Activated T-helper 1 cell treated with anti-CD3 and anti-CD28 coated beads, Interleukin-2, amount 50 U/mL, for 16 hours (primary cell): ENCODE measurements around the gene CALCR.
"Not testable (repeated sequence)": the region's sequence is repeated elsewhere in the genome, so short reads cannot be mapped to it uniquely, and the experiment has no call there.

Source experiments
- DNase-seq, 2 donors: peaks; one replicate each; pipeline ENCODE4 v3.0.0-alpha.2; 2020; ENCODE audit warnings: low read depth in 1 of 2, low spot score in 1 of 2

Gene CALCR

GRCh38 chr7:93574646-93575554, at the start of gene CALCR:
Gene CALCR, minus strand, starts transcription at chr7:93574724. Its CDS starts 87,743 bp downstream, at chr7:93486981.
- DNase-seq, result no peak

DNA sequence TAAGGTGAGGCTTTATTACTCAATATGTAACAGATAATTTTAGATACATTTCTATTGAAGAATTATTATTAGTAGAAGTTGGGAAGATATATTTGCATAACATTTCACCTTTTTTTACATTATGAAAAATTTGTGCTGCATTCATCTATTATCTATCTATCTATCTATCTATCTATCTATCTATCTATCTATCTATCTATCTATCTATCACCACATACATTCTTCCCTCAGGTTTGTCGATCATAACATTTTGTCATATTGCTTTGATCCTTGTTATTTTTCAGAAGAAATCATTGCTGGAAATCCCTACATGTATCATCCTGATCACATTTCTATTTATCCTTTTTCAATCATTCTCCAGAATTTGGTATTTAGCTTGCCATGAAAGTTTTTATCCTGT, 49.3 kb upstream of the CALCR start:
- DNase-seq, result no peak

- no peak for DNase-seq
Observed at GRCh38 chr7:93622036-93623033, 47.8 kb upstream of the CALCR start.

DNA sequence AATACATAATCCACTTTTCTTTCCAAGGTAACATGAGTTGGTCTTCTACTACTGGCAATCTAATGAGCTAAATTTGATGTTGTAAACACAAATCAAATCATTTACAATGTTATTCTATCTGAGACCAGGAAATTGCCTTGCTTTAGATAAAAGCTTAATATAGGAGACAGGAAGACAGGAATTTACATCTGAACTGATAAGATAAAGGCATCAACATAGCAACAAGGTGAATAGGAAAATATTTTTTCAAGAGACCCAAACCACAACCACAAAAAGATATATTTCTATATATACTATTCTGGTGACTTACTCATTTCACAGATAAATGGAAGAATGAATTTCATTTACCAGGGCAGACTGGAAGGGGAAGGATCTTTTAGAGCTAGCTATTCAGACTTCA, 46.3 kb upstream of the CALCR start:
- DNase-seq, result no peak

DNA sequence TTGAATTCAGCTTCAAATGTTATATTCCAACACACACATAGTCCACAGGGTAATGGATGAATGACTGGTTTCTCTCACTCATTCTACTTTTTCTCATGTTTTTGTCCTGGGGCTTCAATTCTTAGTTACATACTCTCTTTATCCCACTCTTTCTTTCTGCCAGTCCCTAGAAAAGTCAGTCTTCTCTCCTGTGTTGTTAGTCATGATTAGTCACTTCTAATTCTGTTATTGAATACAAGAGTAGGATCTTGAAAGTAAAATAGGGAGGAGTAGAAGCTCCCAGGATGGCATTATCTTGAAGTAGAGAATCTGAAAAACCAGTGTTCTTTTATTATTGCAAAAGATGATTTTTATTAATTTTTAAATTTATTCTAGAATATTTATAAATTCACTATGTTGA, 45.5 kb upstream of the CALCR start:
- DNase-seq, result no peak

DNA sequence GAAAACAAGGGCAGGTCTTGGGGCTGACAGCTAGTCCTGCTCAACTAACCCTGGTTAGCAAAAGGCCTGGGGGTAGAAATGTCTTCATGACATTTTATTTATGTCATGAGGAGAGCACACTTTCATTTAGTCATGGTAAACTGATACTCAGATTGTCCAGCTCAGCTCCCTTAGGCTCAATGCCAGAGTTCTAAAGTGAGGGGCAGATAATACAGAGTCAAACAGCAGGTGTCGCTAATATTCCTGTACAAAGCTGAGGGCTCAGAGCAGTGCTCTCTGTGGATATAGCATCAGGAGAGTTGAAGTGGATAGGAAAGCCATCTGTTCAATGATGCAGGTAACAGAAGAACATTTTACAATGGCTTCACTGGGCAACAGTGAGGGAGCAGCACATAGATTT, 26.8 kb upstream of the CALCR start:
- DNase-seq, result no peak

DNA sequence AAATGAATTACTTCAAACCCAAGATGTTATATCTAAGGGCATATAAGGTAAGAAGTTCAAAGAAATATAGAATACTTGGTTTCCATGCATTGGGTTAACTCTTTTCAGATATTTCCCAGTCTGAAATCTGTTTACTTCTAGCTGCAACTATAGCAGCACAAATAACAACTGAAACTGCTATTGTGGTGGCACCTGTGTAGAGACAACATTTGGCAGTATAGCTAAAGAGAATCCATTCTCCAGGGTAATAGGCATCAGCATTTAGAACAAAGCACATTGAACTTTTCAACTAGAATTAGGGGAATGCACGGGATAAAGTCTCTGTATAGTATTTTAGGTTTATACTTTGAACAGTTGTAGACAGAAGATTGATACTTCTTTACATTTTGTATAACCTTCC, 19.7 kb upstream of the CALCR start:
- no peak for DNase-seq

DNA sequence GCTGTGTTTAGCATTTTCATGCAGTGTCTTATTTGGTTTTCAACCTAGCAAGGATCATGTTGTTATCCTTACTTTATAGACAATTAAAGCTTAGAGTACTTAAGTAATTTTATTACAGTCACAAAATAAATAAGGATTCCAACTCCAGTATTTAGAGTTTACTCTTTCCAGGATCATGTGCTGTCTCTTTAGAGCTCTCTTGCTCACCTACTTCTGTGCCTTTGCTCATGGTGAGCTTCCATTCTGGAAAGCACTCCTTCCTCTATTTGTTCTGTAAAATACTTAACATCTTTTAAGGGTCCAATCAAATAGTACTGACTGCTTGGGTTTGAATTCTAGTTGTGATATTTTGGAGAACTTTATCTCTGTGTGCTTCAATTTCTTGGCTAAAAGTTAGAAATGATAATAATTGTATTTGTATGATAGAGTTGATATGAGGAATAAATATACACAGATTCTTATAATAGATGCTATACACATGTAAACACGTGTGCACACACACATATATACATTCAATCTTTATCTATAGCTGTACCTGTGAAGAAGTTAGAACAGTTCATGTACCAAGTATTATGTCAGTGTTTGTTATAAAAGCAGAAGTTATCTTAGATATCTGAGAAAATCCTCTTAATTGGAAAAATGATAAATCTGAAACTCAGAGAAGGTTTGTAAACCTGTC, 18.2 kb upstream of the CALCR start:
- DNase-seq, result no peak

DNA sequence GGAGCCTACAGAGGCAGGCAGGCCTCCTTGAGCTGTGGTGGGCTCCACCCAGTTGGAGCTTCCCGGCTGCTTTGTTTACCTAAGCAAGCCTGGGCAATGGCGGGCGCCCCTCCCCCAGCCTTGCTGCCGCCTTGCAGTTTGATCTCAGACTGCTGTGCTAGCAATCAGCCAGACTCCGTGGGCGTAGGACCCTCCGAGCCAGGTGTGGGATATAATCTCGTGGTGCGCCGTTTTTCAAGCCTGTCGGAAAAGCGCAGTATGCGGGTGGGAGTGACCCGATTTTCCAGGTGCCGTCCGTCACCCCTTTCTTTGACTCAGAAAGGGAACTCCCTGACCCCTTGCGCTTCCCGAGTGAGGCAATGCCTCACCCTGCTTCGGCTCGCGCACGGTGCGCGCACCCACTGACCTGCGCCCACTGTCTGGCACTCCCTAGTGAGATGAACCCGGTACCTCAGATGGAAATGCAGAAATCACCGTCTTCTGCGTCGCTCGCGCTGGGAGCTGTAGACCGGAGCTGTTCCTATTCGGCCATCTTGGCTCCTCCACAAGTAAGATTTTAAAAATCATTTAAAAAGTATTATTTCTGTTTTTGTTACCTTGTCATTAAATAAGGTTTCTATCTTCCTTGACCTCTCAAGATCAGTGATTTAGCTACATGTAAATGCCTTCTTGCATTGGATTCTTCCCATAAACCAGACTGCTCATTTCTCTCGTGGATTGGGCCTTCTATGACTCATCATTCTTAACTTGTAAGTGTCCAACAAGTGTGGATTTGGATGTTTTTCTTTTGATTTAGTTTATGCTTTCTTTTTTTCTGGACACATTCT, 16.9 kb upstream of the CALCR start:
- DNase-seq, result not testable (repeated sequence)

GRCh38 chr7:93586479-93586865, 11.9 kb upstream of the CALCR start:
- DNase-seq, result not testable (repeated sequence)

GRCh38 chr7:93585694-93586478, 11.4 kb upstream of the CALCR start:
- not testable (repeated sequence) for DNase-seq

DNA sequence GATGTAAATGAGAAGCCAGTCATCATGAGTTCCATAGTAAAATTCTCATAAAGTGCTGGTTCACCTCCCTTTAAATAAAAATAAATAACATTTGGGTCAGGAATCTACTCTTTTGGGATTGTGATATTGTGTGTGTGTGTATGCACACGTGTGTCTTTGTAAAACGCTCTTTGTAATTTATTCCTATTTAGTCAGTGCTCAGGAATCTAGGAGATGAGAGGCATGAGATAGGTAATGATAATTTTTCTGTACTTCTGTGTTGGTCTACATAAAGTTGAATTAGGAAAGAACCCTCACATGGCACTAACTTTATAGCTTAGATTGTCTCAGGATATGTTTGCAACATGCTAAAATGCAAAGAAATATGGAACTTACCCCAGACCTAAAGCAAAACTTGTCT, 4.9 kb upstream of the CALCR start:
- no peak for DNase-seq

DNA sequence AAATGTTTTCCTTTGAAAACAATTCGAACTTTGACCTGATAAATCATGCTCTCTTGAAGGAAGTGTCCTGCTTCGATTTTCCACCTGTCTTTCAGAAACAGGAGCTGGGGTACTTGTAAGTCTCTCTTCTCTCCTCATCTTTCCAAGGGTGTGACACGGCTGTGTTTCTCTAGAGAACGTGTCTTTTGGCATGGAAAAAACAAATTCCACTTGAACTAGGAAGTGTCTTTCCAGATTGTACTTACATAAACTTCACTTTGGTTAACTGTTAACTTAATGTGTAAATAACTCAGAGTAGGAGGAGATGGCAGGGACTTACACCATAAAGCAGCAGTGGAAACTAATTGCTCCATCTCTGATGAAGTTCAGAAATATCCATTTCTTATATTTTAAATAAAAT, 4.2 kb upstream of the CALCR start:
- no peak for DNase-seq

DNA sequence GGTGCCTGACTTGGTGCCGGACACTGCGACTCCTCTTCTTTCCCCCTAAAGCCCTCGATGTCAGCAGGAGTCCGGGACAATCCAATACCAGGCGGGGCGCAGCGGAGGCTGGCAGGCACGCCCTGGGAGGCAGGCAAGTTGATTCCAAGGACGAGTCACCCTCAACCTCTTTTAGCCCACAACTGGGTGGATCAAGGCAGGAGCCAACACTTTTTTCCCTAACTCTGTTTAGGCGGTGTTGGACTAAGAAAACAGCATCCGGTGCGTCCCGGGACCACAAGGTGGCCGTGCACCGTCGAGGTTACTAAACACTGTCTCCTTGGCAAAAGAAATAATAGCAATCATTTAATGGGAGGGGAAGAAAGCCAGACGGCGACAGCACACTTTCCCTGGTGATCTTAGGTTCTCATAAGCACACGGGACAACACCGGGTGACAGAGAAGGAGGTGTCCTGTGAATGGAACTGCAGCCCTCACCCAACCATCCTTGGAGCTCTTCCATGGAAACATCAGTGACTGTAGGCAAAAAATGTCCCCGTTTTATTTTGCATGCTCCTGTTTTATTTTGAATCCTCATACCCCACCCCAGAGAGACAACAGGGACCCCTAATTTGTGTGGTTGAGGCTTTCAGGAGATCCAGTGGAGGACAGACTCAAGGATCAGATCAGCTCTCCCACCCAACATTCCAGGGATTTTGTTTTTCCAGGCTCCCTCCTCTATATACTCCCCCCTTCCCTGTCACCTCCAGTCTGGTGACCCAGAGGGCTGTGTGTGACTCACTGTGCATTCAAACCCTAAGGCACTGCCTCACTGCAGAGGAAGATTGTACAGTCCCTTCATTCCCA, 1.3 kb upstream of the CALCR start:
- DNase-seq, result no peak

GRCh38 chr7:93574269-93574645, 267 bp downstream of the CALCR start:
- DNase-seq, result no peak

DNA sequence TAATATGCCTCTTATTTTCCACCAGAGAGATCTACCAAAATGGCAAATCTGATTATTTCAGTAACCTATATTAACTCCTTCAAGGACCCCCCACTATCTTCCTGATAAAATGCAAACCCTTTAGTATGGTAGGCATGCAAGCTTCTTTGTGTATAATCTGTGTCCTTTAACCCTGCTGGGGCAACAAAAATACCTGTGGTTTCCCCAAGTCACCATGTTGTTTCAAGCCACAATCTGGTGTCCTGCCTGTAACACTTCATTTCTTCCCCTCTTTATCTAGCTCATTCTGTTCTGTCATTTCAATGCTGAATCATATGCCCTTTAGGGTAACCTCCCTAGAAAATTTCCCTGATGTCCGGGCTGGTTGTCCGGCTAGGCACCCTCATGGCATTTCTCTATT, 5.3 kb downstream of the CALCR start:
- DNase-seq, result no peak

GRCh38 chr7:93566876-93567275, 7.6 kb downstream of the CALCR start:
- DNase-seq, result no peak

GRCh38 chr7:93563584-93563983, 10.9 kb downstream of the CALCR start:
- DNase-seq, result no peak

GRCh38 chr7:93562936-93563335, 11.6 kb downstream of the CALCR start:
- no peak for DNase-seq
